Activated CD4-positive, alpha-beta T cell treated with anti-CD3 and anti-CD28 coated beads, Interleukin-2, Interleukin-6, amounts not matched to agents 100 ng/mL and 50 ng/mL, durations not matched to agents 16 hours and 8 hours (primary cell): ENCODE data around the gene FREM1.
A peak's percentile ranks its signal among the peaks of the same experiment; 100 is the strongest.

ENCODE experiments used
- DNase-seq: peaks from one replicate; pipeline ENCODE4 v3.0.0-alpha.2; 2020

Gene FREM1

GRCh38 chr9:14813336-14814248, 96.6 kb downstream of the FREM1 start:
- no peak for DNase-seq

- no peak for DNase-seq
These were observed 97.4 kb downstream of the FREM1 start for GRCh38 chr9:14812806-14813205.

DNA sequence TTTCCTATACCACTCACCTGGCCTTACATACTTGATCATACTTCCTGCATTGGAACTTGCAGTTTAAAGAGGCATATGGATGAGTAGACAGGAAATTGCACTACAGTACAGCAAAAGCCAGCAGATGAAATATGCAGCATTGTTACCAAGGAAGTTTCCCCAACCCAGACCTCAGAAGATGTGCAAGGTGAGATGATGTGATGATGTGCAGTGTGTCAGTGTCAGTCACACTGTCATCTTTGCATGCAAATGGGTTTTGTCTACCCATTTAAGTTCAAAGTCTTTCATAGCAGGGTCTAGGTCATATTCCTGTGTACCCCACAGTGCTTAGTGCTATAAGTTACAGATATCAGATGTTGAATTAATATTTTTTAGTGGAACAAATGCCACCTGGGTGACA, 98.4 kb downstream of the FREM1 start:
- no peak for DNase-seq

DNA sequence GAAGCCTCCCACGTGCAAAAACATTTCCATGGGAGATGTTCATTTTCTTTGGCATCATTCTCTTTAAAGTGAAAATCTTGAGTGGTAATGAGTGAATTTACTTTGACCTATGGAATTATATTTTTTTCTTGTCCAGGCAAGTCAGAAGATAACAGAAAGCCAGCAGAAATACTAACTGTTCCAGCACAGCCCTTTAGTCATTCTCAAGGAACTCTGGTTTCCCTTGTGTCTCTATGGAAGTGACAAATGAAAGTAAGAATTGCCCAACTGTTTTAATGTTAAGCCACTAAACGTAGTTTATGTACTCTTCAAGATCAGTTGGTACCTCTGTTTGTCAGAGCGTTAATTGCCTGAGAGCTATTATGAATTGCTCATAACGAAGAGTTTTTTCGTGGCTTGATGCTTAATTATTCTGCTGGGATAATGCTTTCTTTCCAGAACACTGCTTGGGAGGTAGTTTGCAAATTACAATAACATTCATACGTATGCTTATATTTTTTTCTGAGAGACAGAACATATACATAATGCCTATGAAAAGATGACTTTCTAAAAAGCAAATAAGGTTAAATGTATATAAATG, 103.2 kb downstream of the FREM1 start:
- no peak for DNase-seq

GRCh38 chr9:14799030-14799429, 111.2 kb downstream of the FREM1 start:
- no peak for DNase-seq

DNA sequence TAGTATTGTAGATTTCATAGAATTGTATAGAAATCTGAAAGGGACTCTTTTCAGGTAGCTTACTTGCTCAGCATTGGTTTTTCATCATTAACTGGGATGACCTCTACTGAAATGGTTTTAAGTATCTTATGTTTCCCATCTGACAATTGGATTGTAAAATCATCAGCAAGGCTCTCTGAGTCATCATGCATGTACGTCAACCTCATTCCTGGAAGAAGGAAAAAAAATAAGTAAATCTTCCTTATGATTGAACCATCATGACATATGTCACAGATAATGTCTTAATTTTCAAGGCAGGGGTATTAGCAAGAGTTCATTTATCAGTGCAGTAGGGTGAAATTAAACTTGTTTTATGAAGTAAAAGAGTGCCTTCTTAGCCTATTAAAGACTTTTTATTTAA, 112.8 kb downstream of the FREM1 start:
- DNase-seq, result no peak

DNA sequence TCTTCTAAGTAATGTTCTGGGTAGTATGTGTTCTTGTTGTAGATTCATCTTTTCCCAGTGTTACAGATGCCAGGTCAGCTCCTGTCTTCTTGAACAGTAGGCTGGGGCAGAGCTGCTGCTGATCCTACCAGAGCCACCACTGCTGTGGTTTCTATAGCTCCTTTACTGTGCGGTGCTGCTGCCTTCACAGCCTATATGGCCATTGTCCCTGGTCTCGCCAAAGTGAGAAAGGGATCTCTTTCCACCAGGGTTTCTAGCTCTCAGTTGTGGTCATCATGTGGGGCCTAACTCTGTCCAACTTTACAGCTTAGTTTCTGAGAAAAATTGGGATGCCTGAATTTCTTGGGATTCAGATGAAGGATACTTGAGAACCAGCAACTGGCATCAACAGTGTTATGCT, 116.8 kb downstream of the FREM1 start:
- DNase-seq, result no peak

DNA sequence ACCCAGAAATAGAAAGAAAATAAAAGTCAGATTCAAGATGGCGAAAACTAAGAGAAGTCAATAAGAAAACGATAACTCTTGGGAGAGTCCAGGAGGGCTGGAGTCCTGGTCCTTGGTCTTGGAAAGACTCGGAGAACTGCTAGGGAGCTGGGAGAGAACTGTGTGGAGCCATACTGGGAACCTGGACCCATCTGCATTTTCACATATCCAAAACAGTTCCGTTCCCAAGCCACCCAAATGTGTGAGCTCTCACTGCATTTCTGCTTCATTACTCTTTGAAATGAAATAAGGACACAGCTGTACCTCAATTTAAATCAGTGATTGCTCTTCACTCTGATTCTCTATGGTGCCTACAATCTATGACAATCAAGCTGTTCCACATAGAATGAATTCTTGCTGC, 119.6 kb downstream of the FREM1 start:
- no peak for DNase-seq

- DNase-seq, result no peak
These were observed 121.4 kb downstream of the FREM1 start for GRCh38 chr9:14788846-14789245.

DNA sequence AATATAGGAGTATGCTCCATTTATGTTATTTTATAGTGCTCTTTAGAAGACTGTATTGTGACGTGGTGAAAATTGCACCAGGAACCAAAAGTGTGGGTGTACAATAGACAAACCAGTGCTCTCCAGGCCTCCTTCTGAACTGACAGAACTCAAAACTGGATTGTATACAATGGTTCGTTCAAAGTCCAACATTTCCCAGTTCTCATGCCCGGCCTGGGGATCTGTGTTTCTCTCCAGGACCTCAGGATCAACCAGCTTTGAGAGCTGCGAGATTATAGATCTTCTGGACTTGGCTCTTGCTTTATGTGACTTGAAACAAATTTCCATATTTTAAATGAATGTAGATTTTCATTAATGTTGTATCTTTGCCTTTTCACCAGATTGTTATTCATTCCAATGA, 126.9 kb downstream of the FREM1 start:
- no peak for DNase-seq

DNA sequence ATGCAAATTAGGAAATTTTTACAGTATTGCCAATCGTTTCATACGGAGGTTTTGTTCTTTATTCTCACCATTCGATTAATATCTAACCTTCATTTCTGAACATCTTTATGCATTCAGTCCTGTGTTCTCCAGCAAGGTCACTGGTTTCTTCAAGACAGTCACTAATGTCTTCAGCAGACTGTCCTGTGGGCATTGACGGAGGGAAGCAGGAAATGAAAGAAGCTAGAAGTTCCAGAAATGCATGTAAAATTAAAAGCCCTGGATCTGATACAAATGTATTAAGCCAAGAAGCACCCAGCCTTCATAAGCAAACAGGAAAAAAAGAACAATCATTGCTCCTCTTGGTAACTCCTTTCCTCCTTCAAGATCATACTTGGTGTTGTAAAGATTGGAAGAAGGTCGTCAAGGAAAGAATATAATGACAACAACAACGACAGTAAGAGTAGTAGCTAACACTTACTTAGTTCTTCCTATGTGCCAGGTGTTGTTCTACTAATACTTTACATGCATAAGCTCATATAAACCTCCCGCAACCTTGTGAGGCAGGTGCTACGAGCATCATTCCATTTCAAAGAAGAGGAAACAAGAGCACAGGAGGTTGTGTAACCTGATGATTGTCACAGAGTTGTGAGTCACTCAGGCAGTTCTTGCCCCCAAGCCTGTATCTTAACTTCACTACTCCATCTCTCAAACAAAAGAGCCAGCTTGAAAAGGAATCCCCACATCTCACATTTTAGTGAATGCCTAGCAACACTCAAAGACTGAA, 127.8 kb downstream of the FREM1 start:
- DNase-seq, result no peak

DNA sequence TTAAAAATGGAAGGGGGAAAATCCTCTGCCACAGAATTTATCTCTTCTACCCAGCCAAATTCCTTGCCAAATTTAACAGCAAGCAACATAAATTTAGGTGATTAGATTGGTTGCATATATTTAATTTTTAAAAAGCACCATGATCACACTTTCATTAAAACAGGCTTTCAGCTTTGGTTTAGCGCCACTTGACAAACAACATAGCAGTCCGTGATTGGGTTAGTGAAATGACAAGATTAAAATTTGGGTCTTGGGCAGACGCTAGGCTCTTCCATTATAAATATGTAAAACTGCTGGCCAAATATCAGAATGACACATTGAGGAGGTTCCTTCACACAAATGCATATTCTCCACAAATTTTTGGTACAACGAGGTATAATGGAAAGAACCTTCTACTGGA, 129.5 kb downstream of the FREM1 start:
- DNase-seq, result no peak

- DNase-seq, result no peak
These were observed 130.0 kb downstream of the FREM1 start for GRCh38 chr9:14780251-14780650.

DNA sequence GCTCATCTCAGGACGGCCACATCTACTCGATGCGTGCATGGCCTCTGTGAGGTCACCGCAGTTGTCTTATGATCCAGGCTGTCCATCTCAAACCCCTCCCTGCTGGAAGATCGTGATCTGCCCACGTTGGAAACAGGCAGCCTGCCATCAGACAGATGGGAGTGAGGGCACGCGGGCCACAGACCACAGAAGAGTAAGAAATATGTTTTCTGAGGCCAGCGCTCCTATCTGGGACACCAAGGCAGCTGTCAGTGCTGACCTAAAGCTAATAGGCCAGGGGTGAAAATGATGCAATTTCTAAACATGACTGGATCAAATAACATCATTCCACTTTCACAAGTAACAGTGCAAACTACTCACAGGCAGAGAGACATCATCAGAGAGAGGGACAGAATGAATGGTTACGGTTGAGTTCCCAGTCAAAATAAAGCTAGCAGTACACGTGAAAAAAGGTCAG, 130.6 kb downstream of the FREM1 start:
- DNase-seq, result no peak

- DNase-seq, result no peak
These were observed 131.7 kb downstream of the FREM1 start for GRCh38 chr9:14778565-14778964.

DNA sequence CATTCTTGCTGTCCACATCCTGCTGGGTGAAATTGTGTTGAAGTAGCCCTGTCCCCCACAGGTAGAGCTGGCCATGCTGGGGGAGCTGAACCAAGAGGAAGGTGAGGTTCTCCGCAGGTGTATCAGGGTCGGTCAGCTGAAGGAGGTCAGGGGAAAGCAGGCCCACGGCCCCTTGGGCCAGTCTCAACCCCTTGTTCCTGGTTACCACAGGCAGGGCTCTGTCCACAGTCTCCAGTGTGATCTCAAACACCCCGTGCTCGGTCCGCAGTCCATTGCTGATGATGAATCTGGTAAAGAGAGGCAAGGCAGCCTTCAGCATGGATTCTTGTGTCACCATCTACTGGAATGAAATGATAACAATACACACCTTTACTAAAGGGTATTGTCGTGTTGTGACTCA, 134.3 kb downstream of the FREM1 start:
- DNase-seq, result no peak

- DNase-seq, result no peak
These were observed 139.6 kb downstream of the FREM1 start for GRCh38 chr9:14770592-14770991.

DNA sequence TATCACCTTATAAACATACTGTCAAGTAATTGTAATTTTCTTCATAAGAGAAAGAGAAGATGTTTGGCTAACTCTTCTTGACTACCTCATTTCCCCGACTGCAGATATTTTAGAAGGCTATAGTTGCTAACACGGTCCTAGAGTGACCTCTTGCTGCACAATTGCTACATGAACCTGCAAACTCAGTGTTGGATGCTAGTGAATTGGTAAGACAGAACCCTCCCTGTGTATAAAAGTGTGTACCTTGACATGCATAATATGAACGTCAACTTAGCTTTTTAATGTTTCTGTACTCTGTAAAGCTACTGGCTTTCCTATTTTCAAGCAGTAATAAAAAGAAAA, 141.0 kb downstream of the FREM1 start:
- peak; percentile 8 for DNase-seq

DNA sequence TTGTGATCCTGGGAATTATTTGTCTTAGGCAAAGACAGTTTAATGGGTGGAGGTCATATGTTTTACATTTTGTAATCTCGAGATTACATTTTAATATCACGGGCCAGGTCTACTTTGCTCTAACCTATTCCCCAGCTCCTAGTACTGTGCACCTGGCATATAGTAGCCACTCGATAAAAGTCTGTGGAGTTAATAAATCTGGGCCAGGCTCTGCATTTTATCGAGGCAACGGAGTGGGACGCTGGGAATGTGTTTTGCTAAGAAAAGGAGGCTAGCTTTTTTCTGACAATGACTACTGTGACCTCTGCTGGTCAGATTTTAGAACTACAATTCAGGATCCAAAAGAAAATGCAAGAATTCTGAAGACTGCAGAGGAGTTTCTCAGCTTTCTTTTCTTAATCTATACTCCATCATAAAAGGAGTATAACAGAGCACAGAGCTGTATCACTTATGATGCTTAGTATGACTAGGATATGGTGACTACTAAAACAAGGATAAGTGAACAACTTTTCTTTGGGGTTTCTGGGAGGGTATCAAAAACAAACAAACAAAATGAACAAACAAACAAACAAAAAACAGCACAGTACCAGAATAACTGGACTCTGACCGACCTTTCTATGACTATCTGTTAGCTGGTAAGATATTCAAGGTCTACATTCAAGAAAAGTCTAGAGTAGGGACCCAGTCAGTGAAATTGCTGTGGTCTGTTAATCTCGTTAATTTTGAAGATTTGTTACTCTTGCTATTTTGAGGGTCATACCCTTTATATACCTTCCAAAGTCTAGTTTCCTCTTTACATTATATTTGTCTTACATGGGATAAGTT, 141.6 kb downstream of the FREM1 start:
- peak; percentile 48 for DNase-seq

DNA sequence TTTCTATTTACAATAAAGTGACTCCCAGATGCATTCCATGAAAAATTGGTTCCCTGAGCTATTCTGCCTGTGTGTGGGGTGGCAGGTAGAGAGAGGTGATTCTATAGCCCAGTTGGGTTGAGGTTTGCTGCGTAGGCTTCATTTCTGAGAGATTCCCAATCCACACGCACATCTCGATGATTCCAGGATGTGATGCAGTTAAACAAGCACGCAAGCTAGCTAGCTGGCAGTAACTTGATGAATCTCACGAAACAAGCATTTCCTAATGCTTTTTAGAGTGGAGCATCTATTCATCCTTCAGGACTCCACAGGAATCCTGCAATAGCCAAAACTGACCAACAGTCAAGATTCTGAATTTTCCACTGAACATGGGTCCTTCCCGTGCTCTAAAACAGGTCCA, 143.9 kb downstream of the FREM1 start:
- DNase-seq, result no peak

GRCh38 chr9:14761584-14761983, 148.6 kb downstream of the FREM1 start:
- no peak for DNase-seq

DNA sequence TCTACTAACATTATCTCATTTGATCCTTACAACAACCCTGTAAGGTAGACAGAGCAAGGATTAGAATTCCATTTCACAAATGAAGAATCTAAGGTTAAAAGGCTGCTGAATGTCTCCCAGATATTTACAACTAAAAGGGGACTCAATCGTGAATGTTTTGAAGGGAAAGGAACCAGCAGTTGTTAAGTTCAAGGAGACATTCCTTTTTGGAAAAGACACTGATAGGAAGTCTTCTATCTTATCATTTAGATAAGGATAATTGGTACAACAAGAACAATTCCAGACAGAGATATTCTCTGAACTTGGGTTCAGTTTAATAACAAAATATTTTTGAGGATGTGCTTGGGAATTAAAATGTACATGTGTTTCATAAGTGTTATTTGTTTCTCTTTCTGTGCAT, 150.2 kb downstream of the FREM1 start:
- DNase-seq, result no peak

- DNase-seq, result no peak
These were observed 153.9 kb downstream of the FREM1 start for GRCh38 chr9:14756291-14756690.
